ENCODE results near the gene DLG2. TPM values are rescaled to one million over a fixed set of nuclear protein-coding genes. Genes with fewer than 3 reads are reported as not detected.

The DLG2 gene
- total RNA-seq, 1 donor from 2014 or later, result 5.1 TPM

DNA sequence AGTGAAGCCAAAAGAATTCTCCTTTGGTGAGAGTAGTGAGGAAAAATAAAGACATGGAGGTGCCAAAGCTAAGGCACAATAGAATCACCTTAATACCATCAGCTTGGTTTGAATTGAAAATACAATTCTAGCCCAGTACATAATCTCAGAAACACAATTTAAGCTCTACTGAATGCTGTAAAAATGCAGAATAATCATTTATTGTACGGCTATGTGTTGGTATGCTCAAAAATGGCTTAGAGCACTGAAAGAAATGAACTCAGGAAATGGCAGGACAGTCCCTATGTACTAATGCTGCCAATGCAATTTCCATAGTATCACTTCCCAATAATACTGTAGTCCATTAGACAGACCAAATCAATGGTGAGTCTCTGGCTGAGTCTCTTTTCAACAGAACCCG is 798.5 kb downstream of the DLG2 start:
- TF ChIP-seq, protein P1, sequence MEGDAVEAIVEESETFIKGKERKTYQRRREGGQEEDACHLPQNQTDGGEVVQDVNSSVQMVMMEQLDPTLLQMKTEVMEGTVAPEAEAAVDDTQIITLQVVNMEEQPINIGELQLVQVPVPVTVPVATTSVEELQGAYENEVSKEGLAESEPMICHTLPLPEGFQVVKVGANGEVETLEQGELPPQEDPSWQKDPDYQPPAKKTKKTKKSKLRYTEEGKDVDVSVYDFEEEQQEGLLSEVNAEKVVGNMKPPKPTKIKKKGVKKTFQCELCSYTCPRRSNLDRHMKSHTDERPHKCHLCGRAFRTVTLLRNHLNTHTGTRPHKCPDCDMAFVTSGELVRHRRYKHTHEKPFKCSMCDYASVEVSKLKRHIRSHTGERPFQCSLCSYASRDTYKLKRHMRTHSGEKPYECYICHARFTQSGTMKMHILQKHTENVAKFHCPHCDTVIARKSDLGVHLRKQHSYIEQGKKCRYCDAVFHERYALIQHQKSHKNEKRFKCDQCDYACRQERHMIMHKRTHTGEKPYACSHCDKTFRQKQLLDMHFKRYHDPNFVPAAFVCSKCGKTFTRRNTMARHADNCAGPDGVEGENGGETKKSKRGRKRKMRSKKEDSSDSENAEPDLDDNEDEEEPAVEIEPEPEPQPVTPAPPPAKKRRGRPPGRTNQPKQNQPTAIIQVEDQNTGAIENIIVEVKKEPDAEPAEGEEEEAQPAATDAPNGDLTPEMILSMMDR (IDR thresholded peaks at IDR 0.05; ENCODE audit: unreplicated experiment), result no peak
- no peaks in the 10 kb centered on the region for H3K27me3 Mint-ChIP-seq (ENCODE audit: unreplicated experiment)
- no peaks in the 10 kb centered on the region for H3K36me3 Mint-ChIP-seq (ENCODE audit: low read depth, unreplicated experiment)
- peaks cover 8% of the 10 kb centered on the region for H3K4me1 Mint-ChIP-seq (ENCODE audit: unreplicated experiment)
- no peak for DNase-seq (ENCODE audit: low spot score)
- H3K9me3 Mint-ChIP-seq (ENCODE audit: unreplicated experiment), result no peaks in the 10 kb centered on the region
- H3K27ac Mint-ChIP-seq (ENCODE audit: unreplicated experiment), result no peak overlapping the region
- no peak overlapping the region for H3K4me3 Mint-ChIP-seq (ENCODE audit: unreplicated experiment)

- Mint-ChIP-seq H3K27ac (ENCODE audit: unreplicated experiment) (no peak overlapping the region), H3K36me3 (ENCODE audit: low read depth, unreplicated experiment) (no peaks in the 10 kb centered on the region), H3K27me3 (ENCODE audit: unreplicated experiment) (no peaks in the 10 kb centered on the region), H3K4me3 (ENCODE audit: unreplicated experiment) (no peak overlapping the region), H3K4me1 (ENCODE audit: unreplicated experiment) (peaks cover 13% of the 10 kb centered on the region), H3K9me3 (ENCODE audit: unreplicated experiment) (no peaks in the 10 kb centered on the region)
- TF ChIP-seq, protein P1 (IDR thresholded peaks at IDR 0.05; ENCODE audit: unreplicated experiment), result no peak
- no peak for DNase-seq (ENCODE audit: low spot score)
Observed at GRCh38 chr11:84825106-84825660, 802.0 kb downstream of the DLG2 start.

GRCh38 chr11:84824624-84825023 is 802.5 kb downstream of the DLG2 start:
- H3K27me3 Mint-ChIP-seq (ENCODE audit: unreplicated experiment), result no peaks in the 10 kb centered on the region
- TF ChIP-seq, protein P1 (IDR thresholded peaks at IDR 0.05; ENCODE audit: unreplicated experiment), result no peak
- H3K4me3 Mint-ChIP-seq (ENCODE audit: unreplicated experiment), result no peak overlapping the region
- H3K36me3 Mint-ChIP-seq (ENCODE audit: low read depth, unreplicated experiment), result no peaks in the 10 kb centered on the region
- H3K4me1 Mint-ChIP-seq (ENCODE audit: unreplicated experiment), result peaks cover 13% of the 10 kb centered on the region
- no peaks in the 10 kb centered on the region for H3K9me3 Mint-ChIP-seq (ENCODE audit: unreplicated experiment)
- DNase-seq (ENCODE audit: low spot score), result no peak
- no peak overlapping the region for H3K27ac Mint-ChIP-seq (ENCODE audit: unreplicated experiment)

- Mint-ChIP-seq H3K36me3 (ENCODE audit: low read depth, unreplicated experiment) (no peaks in the 10 kb centered on the region), H3K4me1 (ENCODE audit: unreplicated experiment) (peaks cover 10% of the 10 kb centered on the region), H3K9me3 (ENCODE audit: unreplicated experiment) (no peaks in the 10 kb centered on the region), H3K27me3 (ENCODE audit: unreplicated experiment) (peaks cover 1% of the 10 kb centered on the region), H3K27ac (ENCODE audit: unreplicated experiment) (no peak overlapping the region), H3K4me3 (ENCODE audit: unreplicated experiment) (no peak overlapping the region)
- TF ChIP-seq, protein P1 (IDR thresholded peaks at IDR 0.05; ENCODE audit: unreplicated experiment), result no peak
- no peak for DNase-seq (ENCODE audit: low spot score)
Observed at GRCh38 chr11:84819537-84819936, 807.6 kb downstream of the DLG2 start.

GRCh38 chr11:84819128-84819527 is 808.0 kb downstream of the DLG2 start:
- no peaks in the 10 kb centered on the region for H3K36me3 Mint-ChIP-seq (ENCODE audit: low read depth, unreplicated experiment)
- DNase-seq (ENCODE audit: low spot score), result no peak
- H3K27me3 Mint-ChIP-seq (ENCODE audit: unreplicated experiment), result peaks cover 1% of the 10 kb centered on the region
- no peak overlapping the region for H3K4me3 Mint-ChIP-seq (ENCODE audit: unreplicated experiment)
- peaks cover 9% of the 10 kb centered on the region for H3K4me1 Mint-ChIP-seq (ENCODE audit: unreplicated experiment)
- H3K9me3 Mint-ChIP-seq (ENCODE audit: unreplicated experiment), result no peaks in the 10 kb centered on the region
- TF ChIP-seq, protein P1 (IDR thresholded peaks at IDR 0.05; ENCODE audit: unreplicated experiment), result no peak
- no peak overlapping the region for H3K27ac Mint-ChIP-seq (ENCODE audit: unreplicated experiment)
